Neuronal stem cell (in vitro differentiated cells): ENCODE measurements around the gene PRL.

Experiments
- DNase-seq: peaks from one replicate; pipeline ENCODE4 v3.0.0-alpha.2; 2013; ENCODE audit warnings: low spot score
- H2AFZ ChIP-seq: one replicate; pipeline ENCODE4 v1.6.1; 2013; ENCODE audit warnings: mild to moderate bottlenecking, low read length, inconsistent platforms
- H2AK5ac ChIP-seq: 2 replicates; pipeline ENCODE4 v1.6.1; 2013; ENCODE audit warnings: low read depth, mild to moderate bottlenecking, inconsistent platforms, low read length, moderate library complexity, mixed read lengths
- H2BK120ac ChIP-seq: 2 replicates; pipeline ENCODE4 v1.6.1; 2013; ENCODE audit warnings: low read depth, mild to moderate bottlenecking, inconsistent platforms, low read length, moderate library complexity, mixed read lengths
- H2BK12ac ChIP-seq: one replicate; pipeline ENCODE4 v1.6.1; 2013; ENCODE audit warnings: low read length, inconsistent platforms
- H2BK15ac ChIP-seq: 2 replicates; pipeline ENCODE4 v1.6.1; 2013; ENCODE audit warnings: mild to moderate bottlenecking, low read length, inconsistent platforms, mixed read lengths
- H2BK5ac ChIP-seq: one replicate; pipeline ENCODE4 v1.6.1; 2013; ENCODE audit warnings: inconsistent platforms, mild to moderate bottlenecking, low read length, moderate library complexity
- H3K14ac ChIP-seq: one replicate; pipeline ENCODE4 v1.6.1; 2013; ENCODE audit warnings: low read length, inconsistent platforms
- H3K18ac ChIP-seq: 2 replicates; pipeline ENCODE4 v1.6.1; 2013; ENCODE audit warnings: low read length, inconsistent platforms
- H3K23ac ChIP-seq: 2 replicates; pipeline ENCODE4 v1.6.1; 2013; ENCODE audit warnings: low read depth, mild to moderate bottlenecking, mixed read lengths, low read length, inconsistent platforms; ENCODE audit not compliant: poor library complexity
- H3K27ac ChIP-seq: replicated peaks from 3 replicates; pipeline ENCODE4 v1.5.1; 2013; ENCODE audit warnings: low read length, inconsistent platforms
- H3K27me3 ChIP-seq, 3 experiments: 2 replicates each; pipeline ENCODE4 v1.6.1; 2013; ENCODE audit warnings: low read length in 3 of 3, mild to moderate bottlenecking in 2 of 3, inconsistent platforms in 1 of 3, low read depth in 1 of 3, mixed read lengths in 1 of 3, moderate library complexity in 1 of 3; ENCODE audit not compliant: control insufficient read depth in 3 of 3, insufficient read depth in 3 of 3
- H3K36me3 ChIP-seq, 2 donors: replicated peaks in 1 of 2; 2 replicates each; pipeline ENCODE4 v1.6.1; 2013; ENCODE audit warnings: low read length in 2 of 2; ENCODE audit not compliant: control insufficient read depth in 2 of 2, insufficient read depth in 2 of 2
- H3K4ac ChIP-seq: 2 replicates; pipeline ENCODE4 v1.6.1; 2013; ENCODE audit warnings: inconsistent platforms, mild to moderate bottlenecking, low read length, moderate library complexity
- H3K4me1 ChIP-seq, 2 donors: 1 replicate in 1 of 2; 2 replicates in 1 of 2; pipeline ENCODE4 v1.6.1; 2013; ENCODE audit warnings: low read length in 2 of 2, low read depth in 1 of 2; ENCODE audit not compliant: control insufficient read depth in 2 of 2, insufficient read depth in 1 of 2
- H3K4me2 ChIP-seq: one replicate; pipeline ENCODE4 v1.6.1; 2013; ENCODE audit warnings: mild to moderate bottlenecking, low read length, inconsistent platforms; ENCODE audit not compliant: insufficient read depth, poor library complexity, severe bottlenecking
- H3K4me3 ChIP-seq, 2 donors: 2 replicates each; pipeline ENCODE4 v1.5.1; 2013; ENCODE audit warnings: low read length in 2 of 2, mild to moderate bottlenecking in 2 of 2, inconsistent platforms in 1 of 2, moderate library complexity in 1 of 2
- H3K79me1 ChIP-seq: one replicate; pipeline ENCODE4 v1.6.1; 2013; ENCODE audit warnings: low read depth, mild to moderate bottlenecking, inconsistent platforms, low read length, moderate library complexity
- H3K9ac ChIP-seq: one replicate; pipeline ENCODE4 v1.6.1; 2013; ENCODE audit warnings: mild to moderate bottlenecking, low read depth, low read length, inconsistent platforms; ENCODE audit not compliant: poor library complexity
- H3K9me3 ChIP-seq, 2 donors: replicated peaks in 1 of 2; 2 replicates each; pipeline versions ENCODE3 to v1.6.1; 2013; ENCODE audit warnings: low read length in 2 of 2, mild to moderate bottlenecking in 2 of 2, inconsistent platforms in 1 of 2, low read depth in 1 of 2, mixed read lengths in 1 of 2, moderate library complexity in 1 of 2; ENCODE audit not compliant: control insufficient read depth in 2 of 2, insufficient read depth in 1 of 2
- H4K8ac ChIP-seq: one replicate; pipeline ENCODE4 v1.6.1; 2013; ENCODE audit warnings: low read depth, mild to moderate bottlenecking, inconsistent platforms, low read length, moderate library complexity
- H4K91ac ChIP-seq: one replicate; pipeline ENCODE4 v1.6.1; 2013; ENCODE audit warnings: low read length, low read depth, mild to moderate bottlenecking, inconsistent platforms; ENCODE audit not compliant: poor library complexity
- WGBS, 2 donors: extraction: QIAGEN DNeasy Blood & Tissue Kit; methylation state at CpG; one replicate each; pipeline ENCODE4 v1.1.7; 2013; ENCODE audit warnings: missing lambda C conversion rate in 2 of 2, mixed read lengths in 1 of 2; ENCODE audit not compliant: insufficient read length in 2 of 2, insufficient replicate concordance in 1 of 2; ENCODE audit errors: extremely low coverage in 2 of 2; 5-methylcytosine and 5-hydroxymethylcytosine counted together

PRL gene

DNA sequence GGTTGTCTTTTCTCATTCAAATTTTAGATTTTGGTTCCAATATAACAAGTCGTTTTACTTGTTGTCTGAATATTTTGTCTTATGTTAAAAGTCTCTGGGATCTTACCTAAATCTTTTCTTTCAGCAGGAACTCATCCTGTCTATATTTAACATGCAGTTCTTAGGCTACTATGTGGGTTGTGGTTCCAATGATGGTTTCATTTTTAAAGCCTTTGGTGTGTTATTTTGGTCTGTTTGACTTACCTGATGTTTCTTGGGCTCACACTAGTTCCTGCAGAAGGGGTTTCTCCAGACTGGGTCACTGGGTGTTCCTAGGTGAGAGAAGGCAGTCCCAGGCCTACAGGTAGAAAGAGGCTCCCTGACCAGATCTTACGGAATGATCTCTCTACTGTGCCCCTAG is 17.4 kb downstream of the PRL start:
- no peak overlapping the region for H2AFZ ChIP-seq
- H4K8ac ChIP-seq = no peak overlapping the region
- no peak overlapping the region for H2BK5ac ChIP-seq
- no peak overlapping the region for H3K27ac ChIP-seq
- H3K4me2 ChIP-seq = no peak overlapping the region
- H3K27me3 ChIP-seq = no peaks in the 10 kb centered on the region
- no peaks in the 10 kb centered on the region for H3K36me3 ChIP-seq
- peaks cover 3 to 8% of the 10 kb centered on the region in 2 donors for H3K9me3 ChIP-seq
- DNase-seq = no peak
- H3K14ac ChIP-seq = no peak overlapping the region
- peak overlapping the region; percentile 10 for H2BK15ac ChIP-seq
- no peak overlapping the region for H2BK120ac ChIP-seq
- no peak overlapping the region for H3K18ac ChIP-seq
- no peak overlapping the region for H2BK12ac ChIP-seq
- H3K4me1 ChIP-seq = no peaks in the 10 kb centered on the region
- H3K4ac ChIP-seq = no peak overlapping the region
- no peak overlapping the region for H3K4me3 ChIP-seq
- H2AK5ac ChIP-seq = peak overlapping the region; percentile 29
- WGBS, 2 donors = no CpG with 5 or more reads among the region's 2 CpGs
- H4K91ac ChIP-seq = no peak overlapping the region
- no peaks in the 10 kb centered on the region for H3K79me1 ChIP-seq
- no peak overlapping the region for H3K9ac ChIP-seq
- no peak overlapping the region for H3K23ac ChIP-seq

DNA sequence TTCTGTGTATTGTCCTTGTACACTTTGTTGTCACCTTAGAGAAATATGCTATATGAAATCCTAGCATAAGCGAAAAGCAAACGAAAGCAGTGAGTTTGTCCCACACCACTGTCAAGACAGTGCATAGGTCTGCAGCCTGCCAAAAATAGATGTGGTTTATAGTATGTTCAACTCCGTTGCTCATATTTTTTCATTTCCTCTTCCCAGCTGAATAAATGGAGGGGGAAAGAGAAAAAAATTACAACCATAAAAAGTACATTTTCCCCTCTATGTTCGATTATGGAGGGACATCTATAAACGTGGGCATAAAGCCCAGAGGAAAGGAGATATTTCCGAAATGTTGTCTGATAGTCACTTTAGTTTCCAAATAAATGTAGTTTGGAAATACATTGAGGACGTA is 25.8 kb downstream of the PRL start:
- Histone ChIP-seq H2AFZ (no peak overlapping the region), H3K4me1 (peaks cover 0 to 3% of the 10 kb centered on the region in 2 donors), H3K9ac (no peak overlapping the region), H2BK120ac (no peak overlapping the region), H2BK12ac (no peak overlapping the region), H2AK5ac (no peak overlapping the region), H3K27me3 (no peaks in the 10 kb centered on the region), H4K91ac (no peak overlapping the region), H3K4ac (no peak overlapping the region), H3K14ac (no peak overlapping the region), H3K4me2 (no peak overlapping the region), H3K4me3 (no peak overlapping the region), H4K8ac (no peak overlapping the region), H3K27ac (no peak overlapping the region), H2BK15ac (no peak overlapping the region), H3K36me3 (no peaks in the 10 kb centered on the region), H3K79me1 (no peaks in the 10 kb centered on the region), H3K18ac (no peak overlapping the region), H2BK5ac (no peak overlapping the region), H3K23ac (no peak overlapping the region), H3K9me3 (peaks cover 1 to 2% of the 10 kb centered on the region in 2 donors)
- DNase-seq = no peak
- WGBS, 2 donors = no CpG with 5 or more reads among the region's 7 CpGs

DNA sequence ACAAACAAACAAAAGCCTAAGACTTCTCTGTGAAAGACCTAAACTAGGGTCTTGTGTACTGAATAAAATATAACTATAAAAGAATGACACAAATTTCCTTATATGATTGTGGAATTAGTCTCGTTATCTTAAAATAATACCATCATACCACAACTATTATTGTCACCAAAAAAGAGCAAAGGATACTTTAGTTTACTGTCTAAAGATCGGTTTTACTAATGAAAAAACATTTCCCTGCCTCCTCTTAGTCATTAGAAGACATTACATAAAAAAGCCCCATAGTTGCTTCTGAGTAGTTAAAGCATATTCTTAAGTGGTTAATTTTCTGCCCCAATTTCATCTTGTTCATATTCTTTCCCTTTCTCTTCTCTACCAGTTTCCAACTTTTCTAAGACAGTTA is 33.1 kb downstream of the PRL start:
- no peak for DNase-seq
- no peak overlapping the region for H2BK12ac ChIP-seq
- H3K79me1 ChIP-seq = no peaks in the 10 kb centered on the region
- no peak overlapping the region for H3K4me3 ChIP-seq
- H3K4me2 ChIP-seq = no peak overlapping the region
- H2AK5ac ChIP-seq = no peak overlapping the region
- H3K27me3 ChIP-seq = no peaks in the 10 kb centered on the region
- H2BK15ac ChIP-seq = no peak overlapping the region
- H3K4ac ChIP-seq = no peak overlapping the region
- no peaks in the 10 kb centered on the region for H3K9me3 ChIP-seq
- H4K8ac ChIP-seq = no peak overlapping the region
- no peaks in the 10 kb centered on the region for H3K36me3 ChIP-seq
- H2BK5ac ChIP-seq = no peak overlapping the region
- H4K91ac ChIP-seq = no peak overlapping the region
- no CpG with 5 or more reads among the region's 2 CpGs for WGBS, 2 donors
- no peak overlapping the region for H3K23ac ChIP-seq
- H2BK120ac ChIP-seq = no peak overlapping the region
- no peak overlapping the region for H3K14ac ChIP-seq
- H3K4me1 ChIP-seq = no peaks in the 10 kb centered on the region
- H3K18ac ChIP-seq = no peak overlapping the region
- no peak overlapping the region for H3K27ac ChIP-seq
- no peak overlapping the region for H2AFZ ChIP-seq
- H3K9ac ChIP-seq = no peak overlapping the region

DNA sequence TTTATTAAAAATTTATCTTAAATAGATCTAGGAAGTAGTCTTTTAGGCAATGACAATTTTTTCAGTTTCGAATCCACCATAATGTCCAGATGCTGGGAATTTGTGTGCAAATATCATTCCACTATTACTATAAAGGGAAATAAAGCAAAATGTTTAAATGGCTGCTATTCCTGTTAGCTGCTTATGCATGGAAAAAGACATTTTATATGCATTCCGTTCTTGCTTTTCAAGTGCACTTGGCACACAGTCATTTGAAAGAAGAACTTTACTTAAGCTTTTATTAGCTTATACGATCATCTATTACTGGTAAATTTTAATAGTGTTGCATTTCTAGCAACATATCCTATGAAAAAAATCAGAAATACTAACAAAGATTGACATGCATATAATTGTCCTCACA is 42.0 kb downstream of the PRL start:
- Histone ChIP-seq H3K27me3 (no peaks in the 10 kb centered on the region), H2BK12ac (no peak overlapping the region), H4K91ac (no peak overlapping the region), H3K9ac (no peak overlapping the region), H3K27ac (peak overlapping the region; percentile 53), H3K23ac (no peak overlapping the region), H2AFZ (no peak overlapping the region), H3K36me3 (peaks cover 0 to 2% of the 10 kb centered on the region in 2 donors), H2BK5ac (no peak overlapping the region), H3K79me1 (no peaks in the 10 kb centered on the region), H3K4me3 (no peak overlapping the region), H2AK5ac (no peak overlapping the region), H2BK15ac (no peak overlapping the region), H3K14ac (no peak overlapping the region), H4K8ac (no peak overlapping the region), H3K4me1 (peaks cover 5 to 25% of the 10 kb centered on the region in 2 donors), H3K9me3 (peaks cover 5 to 6% of the 10 kb centered on the region in 2 donors), H3K4ac (no peak overlapping the region), H3K18ac (no peak overlapping the region), H3K4me2 (no peak overlapping the region), H2BK120ac (no peak overlapping the region)
- no CpG with 5 or more reads among the region's 3 CpGs for WGBS, 2 donors
- no peak for DNase-seq
